GM12892 (cell line): ENCODE measurements around the gene TBL1X.

Experiments
- POLR2A ChIP-seq: IDR thresholded peaks from 2 replicates; pipeline ENCODE4 v1.6.1; 2011; ENCODE audit warnings: low read depth, low read length, control low read depth
- POLR2AphosphoS5 ChIP-seq: IDR thresholded peaks from 2 replicates; pipeline ENCODE4 v1.6.1; 2011; ENCODE audit warnings: low read depth, low read length, control low read depth
- TAF1 ChIP-seq: IDR thresholded peaks from 2 replicates; pipeline ENCODE4 v1.6.1; 2011; ENCODE audit warnings: low read depth, mild to moderate bottlenecking, control low read depth, low read length, borderline replicate concordance

GRCh38 chrX:9701790-9702189, 236.9 kb downstream of the TBL1X start:
- TF ChIP-seq POLR2AphosphoS5 (no peak), POLR2A (no peak), TAF1 (no peak)
